Subcutaneous abdominal adipose tissue (tissue), 5 donors: ENCODE results near the gene RHOBTB1.

Source experiments
- H3K27ac ChIP-seq: one replicate; pipeline ENCODE4 v1.7.0; 2013; ENCODE audit warnings: low read depth, mild to moderate bottlenecking, inconsistent platforms, low read length, moderate library complexity
- H3K27me3 ChIP-seq, 5 donors: one replicate each; pipeline ENCODE4 v1.7.0; 2013; ENCODE audit warnings: low read length in 5 of 5, inconsistent platforms in 1 of 5; ENCODE audit not compliant: control insufficient read depth in 5 of 5, insufficient read depth in 4 of 5
- H3K36me3 ChIP-seq, 5 donors: one replicate each; pipeline ENCODE4 v1.7.0; 2013; ENCODE audit warnings: low read length in 5 of 5; ENCODE audit not compliant: control insufficient read depth in 5 of 5, insufficient read depth in 5 of 5
- H3K4me1 ChIP-seq, 5 donors: one replicate each; pipeline ENCODE4 v1.7.0; 2013; ENCODE audit warnings: low read length in 5 of 5, mild to moderate bottlenecking in 3 of 5, moderate library complexity in 1 of 5; ENCODE audit not compliant: control insufficient read depth in 5 of 5, insufficient read depth in 5 of 5
- H3K4me3 ChIP-seq, 5 donors: one replicate each; pipeline ENCODE4 v1.7.0; 2013; ENCODE audit warnings: low read length in 5 of 5, low read depth in 1 of 5
- H3K9ac ChIP-seq, 5 donors: one replicate each; pipeline ENCODE4 v1.7.0; 2013; ENCODE audit warnings: low read length in 5 of 5, mild to moderate bottlenecking in 4 of 5, moderate library complexity in 3 of 5
- H3K9me3 ChIP-seq, 5 donors: one replicate each; pipeline ENCODE4 v1.7.0; 2013; ENCODE audit warnings: low read length in 5 of 5; ENCODE audit not compliant: control insufficient read depth in 5 of 5
- donor health status: healthy.
- donor health status: healthy.
- donor health status: healthy.
- donor health status: healthy.
- donor health status: healthy.

Gene RHOBTB1

GRCh38 chr10:60942788-60943315 is 1.1 kb downstream of the RHOBTB1 start:
- H3K4me3 ChIP-seq = peak overlapping the region; percentile 70 to 97 (median 85)
- no peaks in the 10 kb centered on the region for H3K27me3 ChIP-seq
- H3K27ac ChIP-seq = peak overlapping the region; percentile 96
- no peaks in the 10 kb centered on the region for H3K9me3 ChIP-seq
- peak overlapping the region; percentile 66 to 95 (median 89) for H3K9ac ChIP-seq
- peaks cover 0 to 2% (median 0%) of the 10 kb centered on the region in 5 donors for H3K36me3 ChIP-seq
- peaks cover 0 to 35% (median 29%) of the 10 kb centered on the region in 5 donors for H3K4me1 ChIP-seq

GRCh38 chr10:60942134-60942787 is 1.7 kb downstream of the RHOBTB1 start:
- Histone ChIP-seq H3K36me3 (peaks cover 0 to 2% (median 0%) of the 10 kb centered on the region in 5 donors), H3K9me3 (no peaks in the 10 kb centered on the region), H3K27ac (peak overlapping the region; percentile 96), H3K27me3 (no peaks in the 10 kb centered on the region), H3K4me3 (peak overlapping the region; percentile 70 to 97 (median 85)), H3K4me1 (peaks cover 0 to 38% (median 29%) of the 10 kb centered on the region in 5 donors), H3K9ac (peak overlapping the region; percentile 1 to 95 (median 89))

GRCh38 chr10:60940446-60940845 is 3.5 kb downstream of the RHOBTB1 start:
- Histone ChIP-seq H3K9me3 (no peaks in the 10 kb centered on the region), H3K4me3 (no peak overlapping the region), H3K27ac (no peak overlapping the region), H3K9ac (no peak overlapping the region), H3K27me3 (no peaks in the 10 kb centered on the region), H3K4me1 (peaks cover 0 to 38% (median 31%) of the 10 kb centered on the region in 5 donors), H3K36me3 (peaks cover 0 to 4% (median 0%) of the 10 kb centered on the region in 5 donors)

- peak overlapping the region; percentile 58 for H3K27ac ChIP-seq
Measured at GRCh38 chr10:60937784-60938654, 6.0 kb downstream of the RHOBTB1 start.

GRCh38 chr10:60937022-60937421 is 7.0 kb downstream of the RHOBTB1 start:
- peaks cover 0 to 2% (median 0%) of the 10 kb centered on the region in 5 donors for H3K9me3 ChIP-seq
- peaks cover 0 to 6% (median 2%) of the 10 kb centered on the region in 5 donors for H3K36me3 ChIP-seq
- H3K4me1 ChIP-seq = peaks cover 0 to 17% (median 13%) of the 10 kb centered on the region in 5 donors
- no peaks in the 10 kb centered on the region for H3K27me3 ChIP-seq
- H3K27ac ChIP-seq = peak overlapping the region; percentile 58
- H3K9ac ChIP-seq = no peak overlapping the region
- H3K4me3 ChIP-seq = no peak overlapping the region

More at GRCh38 chr10:60937784-60938654, 6.0 kb downstream of the RHOBTB1 start:
- Histone ChIP-seq H3K9ac (no peak overlapping the region), H3K9me3 (peaks cover 0 to 2% (median 0%) of the 10 kb centered on the region in 5 donors), H3K4me1 (peaks cover 0 to 27% (median 23%) of the 10 kb centered on the region in 5 donors), H3K4me3 (no peak overlapping the region), H3K36me3 (peaks cover 0 to 6% (median 0%) of the 10 kb centered on the region in 5 donors), H3K27me3 (no peaks in the 10 kb centered on the region)

- Histone ChIP-seq H3K27me3 (no peaks in the 10 kb centered on the region), H3K4me3 (no peak overlapping the region), H3K4me1 (peaks cover 0 to 14% (median 10%) of the 10 kb centered on the region in 5 donors), H3K27ac (no peak overlapping the region), H3K9ac (no peak overlapping the region), H3K36me3 (peaks cover 0 to 9% (median 2%) of the 10 kb centered on the region in 5 donors), H3K9me3 (peaks cover 0 to 2% (median 0%) of the 10 kb centered on the region in 5 donors)
Measured at GRCh38 chr10:60934215-60935175, 9.5 kb downstream of the RHOBTB1 start.

GRCh38 chr10:60932756-60933155 is 11.2 kb downstream of the RHOBTB1 start:
- no peaks in the 10 kb centered on the region for H3K27me3 ChIP-seq
- peaks cover 0 to 8% (median 5%) of the 10 kb centered on the region in 5 donors for H3K4me1 ChIP-seq
- no peak overlapping the region for H3K4me3 ChIP-seq
- H3K36me3 ChIP-seq = peaks cover 0 to 16% (median 2%) of the 10 kb centered on the region in 5 donors
- no peak overlapping the region for H3K27ac ChIP-seq
- peaks cover 0 to 2% (median 0%) of the 10 kb centered on the region in 5 donors for H3K9me3 ChIP-seq
- H3K9ac ChIP-seq = no peak overlapping the region

- peaks cover 0 to 2% (median 0%) of the 10 kb centered on the region in 5 donors for H3K9me3 ChIP-seq
- H3K27ac ChIP-seq = no peak overlapping the region
- H3K4me1 ChIP-seq = peaks cover 0 to 5% (median 0%) of the 10 kb centered on the region in 5 donors
- H3K4me3 ChIP-seq = no peak overlapping the region
- no peaks in the 10 kb centered on the region for H3K27me3 ChIP-seq
- no peak overlapping the region for H3K9ac ChIP-seq
- peaks cover 0 to 12% (median 2%) of the 10 kb centered on the region in 5 donors for H3K36me3 ChIP-seq
Measured at GRCh38 chr10:60930237-60930636, 13.7 kb downstream of the RHOBTB1 start.

- H3K4me1 ChIP-seq = peaks cover 0 to 12% (median 0%) of the 10 kb centered on the region in 5 donors
- H3K36me3 ChIP-seq = peaks cover 0 to 6% (median 0%) of the 10 kb centered on the region in 5 donors
- H3K9ac ChIP-seq = no peak overlapping the region
- no peak overlapping the region for H3K27ac ChIP-seq
- no peak overlapping the region for H3K4me3 ChIP-seq
- peaks cover 0 to 5% (median 2%) of the 10 kb centered on the region in 5 donors for H3K9me3 ChIP-seq
- H3K27me3 ChIP-seq = no peaks in the 10 kb centered on the region
Measured at GRCh38 chr10:60921633-60922032, 22.4 kb downstream of the RHOBTB1 start.
